ENCODE data around the gene KLF18. TPM values are rescaled to one million over a fixed set of nuclear protein-coding genes. Genes with fewer than 3 reads are reported as not detected.
"Not testable (repeated sequence)": the region's sequence is repeated elsewhere in the genome, so short reads cannot be mapped to it uniquely, and the experiment has no call there.

Gene KLF18
- total RNA-seq, 1 donor from 2014 or later = not detected

GRCh38 chr1:44129616-44130500 lies 11.6 kb downstream of the KLF18 start:
- no peaks in the 10 kb centered on the region for H3K4me1 ChIP-seq (ENCODE audit: control insufficient read depth in 3 of 3, insufficient read depth in 3 of 3, low read length in 3 of 3)
- no peak overlapping the region for H3K4me3 ChIP-seq (ENCODE audit: low read length in 3 of 3)
- peaks cover 2 to 8% (median 3%) of the 10 kb centered on the region in 3 donors for H3K27me3 ChIP-seq (ENCODE audit: control insufficient read depth in 3 of 3, insufficient read depth in 3 of 3, low read length in 3 of 3)
- H3K36me3 ChIP-seq (ENCODE audit: control insufficient read depth in 3 of 3, insufficient read depth in 3 of 3, low read length in 3 of 3) = no peaks in the 10 kb centered on the region
- no peak overlapping the region for H3K27ac ChIP-seq (ENCODE audit: low read depth, low read length)
- no peaks in the 10 kb centered on the region for H3K9me3 ChIP-seq (ENCODE audit: control insufficient read depth in 3 of 3, low read length in 3 of 3)
- H3K9ac ChIP-seq (ENCODE audit: low read depth in 1 of 3, low read length in 3 of 3) = no peak overlapping the region

- Histone ChIP-seq H3K36me3 (ENCODE audit: control insufficient read depth in 3 of 3, insufficient read depth in 3 of 3, low read length in 3 of 3) (no peaks in the 10 kb centered on the region), H3K4me3 (ENCODE audit: low read length in 3 of 3) (no peak overlapping the region), H3K27ac (ENCODE audit: low read depth, low read length) (no peak overlapping the region), H3K4me1 (ENCODE audit: control insufficient read depth in 3 of 3, insufficient read depth in 3 of 3, low read length in 3 of 3) (no peaks in the 10 kb centered on the region), H3K9me3 (ENCODE audit: control insufficient read depth in 3 of 3, low read length in 3 of 3) (no peaks in the 10 kb centered on the region), H3K27me3 (ENCODE audit: control insufficient read depth in 3 of 3, insufficient read depth in 3 of 3, low read length in 3 of 3) (no peaks in the 10 kb centered on the region), H3K9ac (ENCODE audit: low read depth in 1 of 3, low read length in 3 of 3) (no peak overlapping the region)
Measured at GRCh38 chr1:44120398-44120949, 21.0 kb downstream of the KLF18 start.

DNA sequence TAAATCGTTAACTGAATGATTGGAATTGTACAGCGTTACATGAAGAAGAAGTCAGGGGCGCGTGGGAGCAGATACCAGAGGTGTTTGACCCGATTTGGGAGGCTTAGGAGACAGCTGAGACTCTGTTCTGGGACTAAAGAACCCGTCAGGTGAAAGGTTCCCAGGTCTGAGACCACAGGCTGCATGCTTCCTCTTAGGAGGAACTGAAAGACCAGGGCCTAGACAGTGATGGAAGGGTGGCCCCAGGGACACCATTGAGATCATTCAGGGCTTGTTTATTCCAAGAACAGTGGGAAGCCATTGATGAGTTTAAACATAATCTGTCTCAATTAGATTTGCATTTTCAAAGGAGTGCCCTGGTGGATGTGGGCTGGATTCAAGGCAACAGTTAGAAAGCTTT lies 21.9 kb downstream of the KLF18 start:
- Histone ChIP-seq H3K9me3 (ENCODE audit: control insufficient read depth in 3 of 3, low read length in 3 of 3) (no peaks in the 10 kb centered on the region), H3K4me3 (ENCODE audit: low read length in 3 of 3) (no peak overlapping the region), H3K9ac (ENCODE audit: low read depth in 1 of 3, low read length in 3 of 3) (no peak overlapping the region), H3K27me3 (ENCODE audit: control insufficient read depth in 3 of 3, insufficient read depth in 3 of 3, low read length in 3 of 3) (no peaks in the 10 kb centered on the region), H3K36me3 (ENCODE audit: control insufficient read depth in 3 of 3, insufficient read depth in 3 of 3, low read length in 3 of 3) (no peaks in the 10 kb centered on the region), H3K4me1 (ENCODE audit: control insufficient read depth in 3 of 3, insufficient read depth in 3 of 3, low read length in 3 of 3) (no peaks in the 10 kb centered on the region), H3K27ac (ENCODE audit: low read depth, low read length) (no peak overlapping the region)

DNA sequence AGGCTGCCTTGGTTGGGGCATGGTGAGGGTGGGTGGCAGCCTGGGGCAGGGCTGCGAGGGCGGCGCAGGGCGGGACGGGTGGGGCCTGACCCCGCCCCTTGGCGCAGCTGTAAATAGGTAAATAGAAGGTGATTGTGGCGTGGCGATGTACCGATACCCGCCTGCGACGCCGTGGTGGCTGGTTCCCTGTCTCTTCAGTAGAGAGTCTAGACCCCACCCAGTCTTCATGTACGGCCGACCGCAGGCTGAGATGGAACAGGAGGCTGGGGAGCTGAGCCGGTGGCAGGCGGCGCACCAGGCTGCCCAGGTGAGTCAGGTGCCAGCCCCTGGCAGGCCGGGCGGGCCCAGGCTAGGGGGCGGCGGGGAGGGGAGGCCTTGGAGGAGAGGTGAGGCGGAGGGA lies 22.7 kb downstream of the KLF18 start, which contains the start of gene KLF17:
Gene KLF17 (plus strand): TSS at position 140 of the 400 bp plus-strand sequence. CDS start 87 bp downstream, at position 227.
- no peak within 1 kb of the TSS for H3K27ac ChIP-seq (ENCODE audit: low read depth, low read length)
- H3K4me3 ChIP-seq (ENCODE audit: low read length in 3 of 3) = no peak within 1 kb of the TSS
- H3K9me3 ChIP-seq (ENCODE audit: control insufficient read depth in 3 of 3, low read length in 3 of 3) = no peaks in the 10 kb centered on the region
- H3K4me1 ChIP-seq (ENCODE audit: control insufficient read depth in 3 of 3, insufficient read depth in 3 of 3, low read length in 3 of 3) = no peaks in the 10 kb centered on the region
- H3K36me3 ChIP-seq (ENCODE audit: control insufficient read depth in 3 of 3, insufficient read depth in 3 of 3, low read length in 3 of 3) = no peaks in the 10 kb centered on the region
- no peak within 1 kb of the TSS for H3K9ac ChIP-seq (ENCODE audit: low read depth in 1 of 3, low read length in 3 of 3)
- no peaks in the 10 kb centered on the region for H3K27me3 ChIP-seq (ENCODE audit: control insufficient read depth in 3 of 3, insufficient read depth in 3 of 3, low read length in 3 of 3)

DNA sequence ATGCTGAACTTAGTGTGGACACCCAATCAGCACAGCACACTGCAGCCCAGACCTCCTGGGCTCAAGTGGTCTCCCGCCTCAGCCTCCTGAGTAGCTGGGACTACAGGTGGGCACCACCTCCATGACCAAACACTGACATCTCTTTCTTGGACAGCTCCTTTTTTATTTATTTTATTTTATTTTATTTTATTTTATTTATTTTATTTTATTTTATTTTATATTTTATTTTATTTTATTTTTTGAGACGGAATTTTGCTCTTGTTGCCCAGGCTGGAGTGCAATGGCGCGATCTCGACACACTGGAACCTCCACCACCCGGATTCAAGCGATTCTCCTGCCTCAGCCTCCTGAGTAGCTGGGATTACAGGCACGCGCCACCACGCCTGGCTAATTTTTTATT lies 24.2 kb downstream of the KLF18 start:
- not testable (repeated sequence) for H3K4me1 ChIP-seq (ENCODE audit: control insufficient read depth in 3 of 3, insufficient read depth in 3 of 3, low read length in 3 of 3); H3K4me3 ChIP-seq (ENCODE audit: low read length in 3 of 3); H3K36me3 ChIP-seq (ENCODE audit: control insufficient read depth in 3 of 3, insufficient read depth in 3 of 3, low read length in 3 of 3); H3K9me3 ChIP-seq (ENCODE audit: control insufficient read depth in 3 of 3, low read length in 3 of 3); H3K9ac ChIP-seq (ENCODE audit: low read depth in 1 of 3, low read length in 3 of 3); H3K27me3 ChIP-seq (ENCODE audit: control insufficient read depth in 3 of 3, insufficient read depth in 3 of 3, low read length in 3 of 3); H3K27ac ChIP-seq (ENCODE audit: low read depth, low read length)

- Histone ChIP-seq H3K27me3 (ENCODE audit: control insufficient read depth in 3 of 3, insufficient read depth in 3 of 3, low read length in 3 of 3) (no peaks in the 10 kb centered on the region), H3K4me1 (ENCODE audit: control insufficient read depth in 3 of 3, insufficient read depth in 3 of 3, low read length in 3 of 3) (no peaks in the 10 kb centered on the region), H3K4me3 (ENCODE audit: low read length in 3 of 3) (no peak overlapping the region), H3K36me3 (ENCODE audit: control insufficient read depth in 3 of 3, insufficient read depth in 3 of 3, low read length in 3 of 3) (no peaks in the 10 kb centered on the region), H3K9ac (ENCODE audit: low read depth in 1 of 3, low read length in 3 of 3) (no peak overlapping the region), H3K27ac (ENCODE audit: low read depth, low read length) (no peak overlapping the region), H3K9me3 (ENCODE audit: control insufficient read depth in 3 of 3, low read length in 3 of 3) (no peaks in the 10 kb centered on the region)
Measured at GRCh38 chr1:44114098-44114497, 27.3 kb downstream of the KLF18 start.

GRCh38 chr1:44113095-44113609 lies 28.3 kb downstream of the KLF18 start:
- H3K27ac ChIP-seq (ENCODE audit: low read depth, low read length) = no peak overlapping the region
- H3K27me3 ChIP-seq (ENCODE audit: control insufficient read depth in 3 of 3, insufficient read depth in 3 of 3, low read length in 3 of 3) = peaks cover 0 to 3% (median 0%) of the 10 kb centered on the region in 3 donors
- H3K36me3 ChIP-seq (ENCODE audit: control insufficient read depth in 3 of 3, insufficient read depth in 3 of 3, low read length in 3 of 3) = no peaks in the 10 kb centered on the region
- H3K4me1 ChIP-seq (ENCODE audit: control insufficient read depth in 3 of 3, insufficient read depth in 3 of 3, low read length in 3 of 3) = no peaks in the 10 kb centered on the region
- no peak overlapping the region for H3K9ac ChIP-seq (ENCODE audit: low read depth in 1 of 3, low read length in 3 of 3)
- no peaks in the 10 kb centered on the region for H3K9me3 ChIP-seq (ENCODE audit: control insufficient read depth in 3 of 3, low read length in 3 of 3)
- no peak overlapping the region for H3K4me3 ChIP-seq (ENCODE audit: low read length in 3 of 3)

DNA sequence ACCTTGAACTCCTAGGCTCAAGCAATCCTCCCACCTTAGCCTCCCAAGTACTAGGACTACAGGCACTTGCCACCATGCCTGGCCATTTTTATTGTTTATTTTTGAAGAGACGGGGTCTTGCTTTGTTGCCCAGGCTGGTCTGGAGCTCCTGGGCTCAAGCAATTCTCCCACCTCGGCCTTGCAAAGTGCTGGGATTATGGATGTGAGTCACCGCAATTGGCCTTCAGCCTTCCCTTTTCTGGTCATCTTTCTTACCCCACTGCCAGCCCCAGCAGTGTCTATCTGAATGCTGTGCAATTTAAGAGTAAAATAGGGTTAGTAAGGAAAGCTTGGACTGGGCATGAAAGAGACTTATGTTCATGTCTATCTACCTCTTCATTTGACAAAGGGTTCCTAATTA lies 28.9 kb downstream of the KLF18 start:
- Histone ChIP-seq H3K27me3 (ENCODE audit: control insufficient read depth in 3 of 3, insufficient read depth in 3 of 3, low read length in 3 of 3) (peaks cover 0 to 7% (median 0%) of the 10 kb centered on the region in 3 donors), H3K4me1 (ENCODE audit: control insufficient read depth in 3 of 3, insufficient read depth in 3 of 3, low read length in 3 of 3) (no peaks in the 10 kb centered on the region), H3K27ac (ENCODE audit: low read depth, low read length) (no peak overlapping the region), H3K4me3 (ENCODE audit: low read length in 3 of 3) (no peak overlapping the region), H3K9me3 (ENCODE audit: control insufficient read depth in 3 of 3, low read length in 3 of 3) (no peaks in the 10 kb centered on the region), H3K36me3 (ENCODE audit: control insufficient read depth in 3 of 3, insufficient read depth in 3 of 3, low read length in 3 of 3) (no peaks in the 10 kb centered on the region), H3K9ac (ENCODE audit: low read depth in 1 of 3, low read length in 3 of 3) (no peak overlapping the region)

DNA sequence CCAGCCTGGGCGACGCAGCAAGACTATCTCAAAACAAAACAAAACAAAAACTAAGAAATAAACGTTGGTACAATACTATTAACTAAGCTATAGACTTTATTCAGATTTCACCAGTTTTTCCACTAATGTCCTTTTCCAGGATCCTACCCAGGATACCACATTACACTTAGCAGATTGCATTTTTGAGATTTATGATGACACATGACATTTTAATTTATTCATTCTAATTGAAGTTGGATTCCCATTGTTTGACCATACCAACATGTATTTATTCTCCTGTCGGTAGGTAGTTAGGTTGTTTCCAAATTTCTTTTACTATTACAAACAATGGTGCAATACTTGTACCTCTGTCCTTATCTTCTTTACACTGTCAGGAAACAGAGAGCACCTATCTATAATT lies 29.6 kb downstream of the KLF18 start:
- Histone ChIP-seq H3K27ac (ENCODE audit: low read depth, low read length) (no peak overlapping the region), H3K27me3 (ENCODE audit: control insufficient read depth in 3 of 3, insufficient read depth in 3 of 3, low read length in 3 of 3) (peaks cover 0 to 7% (median 0%) of the 10 kb centered on the region in 3 donors), H3K36me3 (ENCODE audit: control insufficient read depth in 3 of 3, insufficient read depth in 3 of 3, low read length in 3 of 3) (no peaks in the 10 kb centered on the region), H3K9me3 (ENCODE audit: control insufficient read depth in 3 of 3, low read length in 3 of 3) (no peaks in the 10 kb centered on the region), H3K4me1 (ENCODE audit: control insufficient read depth in 3 of 3, insufficient read depth in 3 of 3, low read length in 3 of 3) (no peaks in the 10 kb centered on the region), H3K4me3 (ENCODE audit: low read length in 3 of 3) (no peak overlapping the region), H3K9ac (ENCODE audit: low read depth in 1 of 3, low read length in 3 of 3) (no peak overlapping the region)

DNA sequence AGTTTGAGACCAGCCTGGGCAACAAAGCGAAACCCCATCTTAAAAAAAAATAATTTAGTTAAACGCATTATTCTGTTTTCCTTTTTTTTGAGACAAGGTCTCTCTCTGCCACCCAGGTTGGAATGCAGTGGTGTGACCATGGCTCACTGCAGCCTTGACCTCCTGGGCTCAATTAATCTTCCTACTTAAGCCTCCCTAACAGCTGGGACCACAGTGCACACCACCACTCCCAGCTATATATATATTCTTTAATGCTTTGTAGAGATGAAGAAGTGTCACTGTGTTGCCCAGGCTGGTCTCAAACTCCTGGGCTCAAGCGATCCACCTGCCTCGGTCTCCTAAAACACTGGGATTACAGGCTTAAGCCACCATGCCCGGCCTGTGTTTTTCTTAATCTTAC lies 30.5 kb downstream of the KLF18 start:
- Histone ChIP-seq H3K27me3 (ENCODE audit: control insufficient read depth in 3 of 3, insufficient read depth in 3 of 3, low read length in 3 of 3) (peaks cover 0 to 13% (median 3%) of the 10 kb centered on the region in 3 donors), H3K9me3 (ENCODE audit: control insufficient read depth in 3 of 3, low read length in 3 of 3) (no peaks in the 10 kb centered on the region), H3K27ac (ENCODE audit: low read depth, low read length) (no peak overlapping the region), H3K4me3 (ENCODE audit: low read length in 3 of 3) (no peak overlapping the region), H3K4me1 (ENCODE audit: control insufficient read depth in 3 of 3, insufficient read depth in 3 of 3, low read length in 3 of 3) (no peaks in the 10 kb centered on the region), H3K9ac (ENCODE audit: low read depth in 1 of 3, low read length in 3 of 3) (no peak overlapping the region), H3K36me3 (ENCODE audit: control insufficient read depth in 3 of 3, insufficient read depth in 3 of 3, low read length in 3 of 3) (no peaks in the 10 kb centered on the region)

Data from skeletal muscle tissue (tissue), 4 donors.